ENCODE measurements around the gene XIRP1. TPM values are rescaled to one million over a fixed set of nuclear protein-coding genes. Genes with fewer than 3 reads are reported as not detected.

Gene XIRP1
- total and polyA plus RNA-seq, 4 donors = 0.01 TPM; not detected in 3

DNA sequence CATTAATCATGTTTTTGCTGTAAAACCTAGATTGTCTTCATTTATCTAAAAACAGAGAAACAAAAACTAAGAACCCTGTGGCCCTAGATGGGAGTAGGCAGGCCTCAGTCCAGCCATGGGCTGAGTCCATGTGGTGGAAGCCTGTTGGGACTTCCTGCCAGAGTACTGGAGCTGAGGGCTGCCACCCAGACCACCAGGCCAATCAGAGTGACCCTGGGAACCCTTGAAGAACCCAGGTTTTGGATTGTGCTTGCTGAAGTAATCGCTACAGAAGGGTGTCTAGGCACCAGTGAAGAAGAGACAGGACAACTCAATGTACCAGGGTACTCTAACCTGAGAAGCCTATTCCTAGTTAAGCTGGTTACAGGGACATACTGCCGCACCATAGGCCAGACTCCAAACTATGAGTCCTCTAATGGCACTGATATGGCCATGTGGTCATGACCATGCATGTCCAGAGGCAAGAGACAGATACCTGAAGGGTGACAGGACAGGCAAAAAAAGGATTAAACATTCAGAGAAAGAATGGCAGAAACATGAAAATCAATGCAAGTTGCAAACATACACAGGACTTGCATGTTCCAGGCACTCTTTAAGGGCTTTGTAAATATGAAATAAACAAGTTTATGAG, 51.9 kb downstream of the XIRP1 start:
- H3K27ac ChIP-seq (ENCODE audit: low read depth in 1 of 2, low read length in 2 of 2) = no peak overlapping the region
- no peaks in the 10 kb centered on the region for H3K27me3 ChIP-seq (ENCODE audit: control insufficient read depth in 4 of 4, insufficient read depth in 4 of 4, low read length in 3 of 4)
- H3K9ac ChIP-seq (ENCODE audit: low read depth in 1 of 2, low read length in 2 of 2) = no peak overlapping the region
- peaks cover 3 to 20% (median 13%) of the 10 kb centered on the region in 4 donors for H3K4me1 ChIP-seq (ENCODE audit: control insufficient read depth in 4 of 4, insufficient read depth in 4 of 4, low read length in 3 of 4)
- no peak overlapping the region for H3K4me3 ChIP-seq (ENCODE audit: low read depth in 1 of 3, low read length in 3 of 3)
- TF ChIP-seq, protein P1, sequence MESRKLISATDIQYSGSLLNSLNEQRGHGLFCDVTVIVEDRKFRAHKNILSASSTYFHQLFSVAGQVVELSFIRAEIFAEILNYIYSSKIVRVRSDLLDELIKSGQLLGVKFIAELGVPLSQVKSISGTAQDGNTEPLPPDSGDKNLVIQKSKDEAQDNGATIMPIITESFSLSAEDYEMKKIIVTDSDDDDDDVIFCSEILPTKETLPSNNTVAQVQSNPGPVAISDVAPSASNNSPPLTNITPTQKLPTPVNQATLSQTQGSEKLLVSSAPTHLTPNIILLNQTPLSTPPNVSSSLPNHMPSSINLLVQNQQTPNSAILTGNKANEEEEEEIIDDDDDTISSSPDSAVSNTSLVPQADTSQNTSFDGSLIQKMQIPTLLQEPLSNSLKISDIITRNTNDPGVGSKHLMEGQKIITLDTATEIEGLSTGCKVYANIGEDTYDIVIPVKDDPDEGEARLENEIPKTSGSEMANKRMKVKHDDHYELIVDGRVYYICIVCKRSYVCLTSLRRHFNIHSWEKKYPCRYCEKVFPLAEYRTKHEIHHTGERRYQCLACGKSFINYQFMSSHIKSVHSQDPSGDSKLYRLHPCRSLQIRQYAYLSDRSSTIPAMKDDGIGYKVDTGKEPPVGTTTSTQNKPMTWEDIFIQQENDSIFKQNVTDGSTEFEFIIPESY (IDR thresholded peaks at IDR 0.05) = no peak
- TF ChIP-seq FOXA1 (IDR thresholded peaks at IDR 0.05) (no peak), RAD21 (IDR thresholded peaks at IDR 0.05) (no peak), NR2F2 (IDR thresholded peaks at IDR 0.05) (no peak), HNF4G (IDR thresholded peaks at IDR 0.05) (no peak), HNF4A (conservative IDR thresholded peaks at IDR 0.05) (no peak), JUND (IDR thresholded peaks at IDR 0.05) (no peak), RXRA (IDR thresholded peaks at IDR 0.05) (no peak), EGR1 (IDR thresholded peaks at IDR 0.05; ENCODE audit: low read depth in 2 of 2) (no peak), YY1 (IDR thresholded peaks at IDR 0.05) (no peak), SP1 (IDR thresholded peaks at IDR 0.05) (no peak), GABPA (IDR thresholded peaks at IDR 0.05 in 1 of 2, conservative IDR thresholded peaks at IDR 0.05 in 1 of 2) (no peak), TAF1 (conservative IDR thresholded peaks at IDR 0.05) (no peak), FOXA2 (IDR thresholded peaks at IDR 0.05) (no peak)
- TF ChIP-seq, protein P2, sequence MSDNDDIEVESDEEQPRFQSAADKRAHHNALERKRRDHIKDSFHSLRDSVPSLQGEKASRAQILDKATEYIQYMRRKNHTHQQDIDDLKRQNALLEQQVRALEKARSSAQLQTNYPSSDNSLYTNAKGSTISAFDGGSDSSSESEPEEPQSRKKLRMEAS (IDR thresholded peaks at IDR 0.05) = no peak
- TF ChIP-seq, protein P3, sequence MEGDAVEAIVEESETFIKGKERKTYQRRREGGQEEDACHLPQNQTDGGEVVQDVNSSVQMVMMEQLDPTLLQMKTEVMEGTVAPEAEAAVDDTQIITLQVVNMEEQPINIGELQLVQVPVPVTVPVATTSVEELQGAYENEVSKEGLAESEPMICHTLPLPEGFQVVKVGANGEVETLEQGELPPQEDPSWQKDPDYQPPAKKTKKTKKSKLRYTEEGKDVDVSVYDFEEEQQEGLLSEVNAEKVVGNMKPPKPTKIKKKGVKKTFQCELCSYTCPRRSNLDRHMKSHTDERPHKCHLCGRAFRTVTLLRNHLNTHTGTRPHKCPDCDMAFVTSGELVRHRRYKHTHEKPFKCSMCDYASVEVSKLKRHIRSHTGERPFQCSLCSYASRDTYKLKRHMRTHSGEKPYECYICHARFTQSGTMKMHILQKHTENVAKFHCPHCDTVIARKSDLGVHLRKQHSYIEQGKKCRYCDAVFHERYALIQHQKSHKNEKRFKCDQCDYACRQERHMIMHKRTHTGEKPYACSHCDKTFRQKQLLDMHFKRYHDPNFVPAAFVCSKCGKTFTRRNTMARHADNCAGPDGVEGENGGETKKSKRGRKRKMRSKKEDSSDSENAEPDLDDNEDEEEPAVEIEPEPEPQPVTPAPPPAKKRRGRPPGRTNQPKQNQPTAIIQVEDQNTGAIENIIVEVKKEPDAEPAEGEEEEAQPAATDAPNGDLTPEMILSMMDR (IDR thresholded peaks at IDR 0.05; ENCODE audit: low read depth, low read length, missing input control) = no peak
- TF ChIP-seq, protein P4, sequence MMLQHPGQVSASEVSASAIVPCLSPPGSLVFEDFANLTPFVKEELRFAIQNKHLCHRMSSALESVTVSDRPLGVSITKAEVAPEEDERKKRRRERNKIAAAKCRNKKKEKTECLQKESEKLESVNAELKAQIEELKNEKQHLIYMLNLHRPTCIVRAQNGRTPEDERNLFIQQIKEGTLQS (IDR thresholded peaks at IDR 0.05) = no peak
- TF ChIP-seq, protein P5, sequence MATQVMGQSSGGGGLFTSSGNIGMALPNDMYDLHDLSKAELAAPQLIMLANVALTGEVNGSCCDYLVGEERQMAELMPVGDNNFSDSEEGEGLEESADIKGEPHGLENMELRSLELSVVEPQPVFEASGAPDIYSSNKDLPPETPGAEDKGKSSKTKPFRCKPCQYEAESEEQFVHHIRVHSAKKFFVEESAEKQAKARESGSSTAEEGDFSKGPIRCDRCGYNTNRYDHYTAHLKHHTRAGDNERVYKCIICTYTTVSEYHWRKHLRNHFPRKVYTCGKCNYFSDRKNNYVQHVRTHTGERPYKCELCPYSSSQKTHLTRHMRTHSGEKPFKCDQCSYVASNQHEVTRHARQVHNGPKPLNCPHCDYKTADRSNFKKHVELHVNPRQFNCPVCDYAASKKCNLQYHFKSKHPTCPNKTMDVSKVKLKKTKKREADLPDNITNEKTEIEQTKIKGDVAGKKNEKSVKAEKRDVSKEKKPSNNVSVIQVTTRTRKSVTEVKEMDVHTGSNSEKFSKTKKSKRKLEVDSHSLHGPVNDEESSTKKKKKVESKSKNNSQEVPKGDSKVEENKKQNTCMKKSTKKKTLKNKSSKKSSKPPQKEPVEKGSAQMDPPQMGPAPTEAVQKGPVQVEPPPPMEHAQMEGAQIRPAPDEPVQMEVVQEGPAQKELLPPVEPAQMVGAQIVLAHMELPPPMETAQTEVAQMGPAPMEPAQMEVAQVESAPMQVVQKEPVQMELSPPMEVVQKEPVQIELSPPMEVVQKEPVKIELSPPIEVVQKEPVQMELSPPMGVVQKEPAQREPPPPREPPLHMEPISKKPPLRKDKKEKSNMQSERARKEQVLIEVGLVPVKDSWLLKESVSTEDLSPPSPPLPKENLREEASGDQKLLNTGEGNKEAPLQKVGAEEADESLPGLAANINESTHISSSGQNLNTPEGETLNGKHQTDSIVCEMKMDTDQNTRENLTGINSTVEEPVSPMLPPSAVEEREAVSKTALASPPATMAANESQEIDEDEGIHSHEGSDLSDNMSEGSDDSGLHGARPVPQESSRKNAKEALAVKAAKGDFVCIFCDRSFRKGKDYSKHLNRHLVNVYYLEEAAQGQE (IDR thresholded peaks at IDR 0.05) = no peak
- WGBS = 97% methylated on average over 2 of the region's 2 CpGs
- DNase-seq (ENCODE audit: low spot score) = no peak
- H3K9me3 ChIP-seq (ENCODE audit: control insufficient read depth in 4 of 4, low read length in 3 of 4) = no peaks in the 10 kb centered on the region
- H3K36me3 ChIP-seq (ENCODE audit: control insufficient read depth in 4 of 4, insufficient read depth in 3 of 4, low read depth in 1 of 4, low read length in 3 of 4) = peaks cover 22 to 50% (median 42%) of the 10 kb centered on the region in 4 donors
